GM12878 (cell line): ENCODE measurements around the gene IPP. TPM values are rescaled to one million over a fixed set of nuclear protein-coding genes. Genes with fewer than 3 reads are reported as not detected.

ENCODE experiments used
- ATAC-seq: fragments of 200-7000 bp; cut with Tn5 transposase; 3 replicates; pipeline ENCODE4 v1.9.1; 2020; ENCODE audit warnings: mild to moderate bottlenecking, moderate library complexity
- BruUV-seq: library from RNA; stranded (reverse); fragments of 400-500 nt; replicated peaks from 2 replicates; lab custom pipeline; 2021; lab: Mats Ljungman, UMichigan
- CTCF ChIA-PET: fragments of 300-600 bp; sonication (Branson Sonifier 250); formaldehyde crosslinking; extraction: SDS; loops from one replicate; lab custom pipeline; 2021; ENCODE audit warnings: inconsistent platforms; lab: Yijun Ruan, JAX
- POLR2A ChIA-PET: fragments of 350-600 bp; formaldehyde crosslinking; extraction: SDS; loops from one replicate; lab custom pipeline; 2021; ENCODE audit warnings: inconsistent platforms; lab: Charles Lee
- RAD21 ChIA-PET: fragments of 300-600 bp; sonication (Branson Sonifier 250); formaldehyde crosslinking; loops from one replicate; lab custom pipeline; 2023; ENCODE audit warnings: antibody characterized with exemption; ENCODE audit not compliant: unreplicated experiment; lab: Charles Lee
- SMC1A ChIA-PET: fragments of 300-600 bp; sonication (Branson Sonifier 250); formaldehyde crosslinking; loops from one replicate; lab custom pipeline; 2023; ENCODE audit not compliant: unreplicated experiment, uncharacterized antibody; lab: Charles Lee
- DNase-seq: peaks from one replicate; pipeline ENCODE4 v3.0.0-alpha.2; 2011; ENCODE audit warnings: low read depth, low spot score
- FAIRE-seq: peaks from 3 replicates; lab custom pipeline; 2011; peaks lifted over from hg19 to GRCh38; lab: Jason Lieb, UNC
- H2AFZ ChIP-seq: 2 replicates; pipeline ENCODE4 v1.6.0; 2011; ENCODE audit warnings: low read depth, low read length, control low read depth; ENCODE audit not compliant: control insufficient read depth
- H3K27ac ChIP-seq: 2 replicates; pipeline ENCODE4 v1.5.1; 2011; ENCODE audit warnings: control low read depth; ENCODE audit not compliant: control insufficient read depth, insufficient read depth
- H3K27me3 ChIP-seq, 2 experiments: replicated peaks in 1 of 2; 2 replicates each; pipeline versions ENCODE4 v1.6.0 to v1.6.1; 2011; ENCODE audit warnings: low read length in 1 of 2; ENCODE audit not compliant: control insufficient read depth in 2 of 2, insufficient read depth in 2 of 2
- H3K36me3 ChIP-seq, 2 experiments: 2 replicates each; pipeline ENCODE4 v1.5.1; 2011; ENCODE audit warnings: low read length in 1 of 2; ENCODE audit not compliant: control insufficient read depth in 2 of 2, insufficient read depth in 2 of 2
- H3K4me1 ChIP-seq: 2 replicates; pipeline ENCODE4 v1.6.1; 2011; ENCODE audit warnings: mild to moderate bottlenecking, low read length, moderate library complexity, mixed read lengths; ENCODE audit not compliant: control insufficient read depth, insufficient read depth
- H3K4me2 ChIP-seq: 2 replicates; pipeline ENCODE4 v1.6.0; 2011; ENCODE audit warnings: control low read depth; ENCODE audit not compliant: control insufficient read depth, insufficient read depth
- H3K4me3 ChIP-seq: fragments of 200-600 bp; sonication (generic); 2 replicates; pipeline ENCODE4 v1.5.1; 2016
- H3K79me2 ChIP-seq: 2 replicates; pipeline ENCODE4 v1.6.0; 2011; ENCODE audit warnings: low read length; ENCODE audit not compliant: control insufficient read depth, insufficient read depth
- H3K9ac ChIP-seq: 2 replicates; pipeline ENCODE4 v1.8.0; 2011; ENCODE audit warnings: low read length, control low read depth, mixed read lengths; ENCODE audit not compliant: control insufficient read depth, insufficient read depth
- H3K9me3 ChIP-seq: replicated peaks from 3 replicates; pipeline ENCODE4 v1.5.1; 2011; ENCODE audit warnings: mild to moderate bottlenecking, low read length; ENCODE audit not compliant: control insufficient read depth, insufficient read depth
- H4K20me1 ChIP-seq: 2 replicates; pipeline ENCODE4 v1.6.0; 2011; ENCODE audit not compliant: control insufficient read depth, insufficient read depth
- CHD4 ChIP-seq: fragments of 200-600 bp; sonication (generic); IDR thresholded peaks from 2 replicates; pipeline ENCODE4 v1.6.1; 2016; ENCODE audit warnings: mild to moderate bottlenecking
- FOXM1 ChIP-seq: IDR thresholded peaks from 2 replicates; pipeline ENCODE4 v1.6.1; 2012; ENCODE audit warnings: low read depth, mild to moderate bottlenecking, inconsistent platforms, low read length, moderate library complexity
- KAT2A ChIP-seq: conservative IDR thresholded peaks from 2 replicates; pipeline ENCODE4 v1.6.1; 2011; ENCODE audit warnings: low read depth, low read length; ENCODE audit not compliant: control insufficient read depth
- MEF2A ChIP-seq: IDR thresholded peaks from 2 replicates; pipeline ENCODE4 v1.6.1; 2011; ENCODE audit warnings: low read depth, mild to moderate bottlenecking, low read length, moderate library complexity; ENCODE audit not compliant: insufficient read depth
- ZNF24 ChIP-seq: fragments of 450-650 bp; IDR thresholded peaks from 2 replicates; pipeline ENCODE4 v1.6.1; 2017; ENCODE audit warnings: antibody characterized with exemption, mild to moderate bottlenecking
- WGBS: methylation state at CpG from one replicate; pipeline ENCODE4 v1.1.6; 2016; ENCODE audit warnings: low lambda C conversion rate; ENCODE audit not compliant: insufficient replicate concordance, insufficient coverage; ENCODE audit errors: missing lambda C conversion rate; 5-methylcytosine and 5-hydroxymethylcytosine counted together
- in situ Hi-C: fragments of 300-500 bp; cut with MboI; formaldehyde crosslinking; loops from 9 replicates; pipeline ENCODE4 v1.14.3; 2018; ENCODE audit warnings: mixed read lengths
- intact Hi-C: fragments of 100-400 bp; cut with micrococcal nuclease; formaldehyde crosslinking; loops from one replicate; pipeline ENCODE4 v1.14.2; 2022; ENCODE audit not compliant: unreplicated experiment
- polyA plus RNA-seq, 11 experiments: library from polyadenylated mRNA; depleted of rRNA in 4 of 11; unstranded in 6 of 11; stranded (reverse) in 5 of 11; fragments of >200 nt; fragmentation: Nextera tagmentation in 4 of 11; fragmentation: Illumina TruSeq in 1 of 11; extraction: Ambion mirVana in 4 of 11; extraction: Trizol in 1 of 11; gene quantifications; 1 replicate in 1 of 11; 2 replicates in 10 of 11; pipeline versions ENCODE4 v1.2.1 to v1.2.3, GENCODE V29; 2011 to 2016; ENCODE audit warnings: inconsistent platforms in 2 of 11, missing spikeins in 2 of 11, low read depth in 1 of 11
- total RNA-seq, 4 experiments: library from RNA; depleted of rRNA in 3 of 4; stranded (reverse); fragments of >200 nt in 3 of 4; fragmentation: Illumina TruSeq in 1 of 4; extraction: Trizol in 1 of 4; gene quantifications; 2 replicates each; pipeline versions ENCODE4 v1.2.1 to v1.2.3, GENCODE V29; 2013 to 2021
- TF ChIP-seq, protein P1 (sequence below): fragments of 150-350 bp; IDR thresholded peaks from 2 replicates; pipeline ENCODE4 v1.6.1; 2016; ENCODE audit warnings: low read depth, low read length

IPP gene
- total and polyA plus RNA-seq, 10 of the 15 experiments (the other 5 are each of a cell fraction or from before 2014, with no cell fraction given) = 4.7 to 15.0 (median 10.4) TPM

DNA sequence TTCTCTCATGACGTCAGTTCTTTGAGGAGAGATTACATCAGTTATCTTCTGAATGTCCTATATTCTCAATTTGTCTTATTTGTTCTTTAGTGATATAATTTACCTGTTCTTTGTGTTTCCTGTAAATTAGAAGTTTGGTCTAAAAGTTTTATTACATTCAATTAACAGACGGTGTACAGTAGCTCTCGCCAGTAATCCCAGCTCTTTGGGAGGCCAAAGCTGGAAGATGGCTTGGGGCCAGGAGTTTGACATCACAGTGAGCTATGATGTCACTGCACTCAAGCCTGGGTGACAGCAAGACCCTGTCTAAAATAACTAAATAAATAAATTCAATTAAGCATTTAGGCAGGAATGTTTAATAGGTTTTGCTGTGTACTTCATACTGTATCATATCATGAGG, 25.3 kb upstream of the IPP start:
- no peaks in the 10 kb centered on the region for H3K9me3 ChIP-seq
- no TSS peak for BruUV-seq
- intact Hi-C loops (no loop called here), in situ Hi-C loops (no loop called here)
- CTCF ChIA-PET = interaction anchor here (0.6 kb wide), 1 partner anchor 277 kb away, joined by 3 read pairs; no protein-coding TSS in a partner anchor
- no peak for FAIRE-seq
- no peaks in the 10 kb centered on the region for H4K20me1 ChIP-seq
- H3K27me3 ChIP-seq = no peaks in the 10 kb centered on the region
- H3K36me3 ChIP-seq = no peaks in the 10 kb centered on the region
- RAD21 ChIA-PET = no interaction called here
- no peak overlapping the region for H3K9ac ChIP-seq
- no peak overlapping the region for H2AFZ ChIP-seq
- no peaks in the 10 kb centered on the region for H3K4me1 ChIP-seq
- no peak for TF ChIP-seq FOXM1
- TF ChIP-seq ZNF24 = no peak
- no peak for TF ChIP-seq KAT2A
- no peak for TF ChIP-seq CHD4
- TF ChIP-seq MEF2A = no peak
- TF ChIP-seq, protein P1, sequence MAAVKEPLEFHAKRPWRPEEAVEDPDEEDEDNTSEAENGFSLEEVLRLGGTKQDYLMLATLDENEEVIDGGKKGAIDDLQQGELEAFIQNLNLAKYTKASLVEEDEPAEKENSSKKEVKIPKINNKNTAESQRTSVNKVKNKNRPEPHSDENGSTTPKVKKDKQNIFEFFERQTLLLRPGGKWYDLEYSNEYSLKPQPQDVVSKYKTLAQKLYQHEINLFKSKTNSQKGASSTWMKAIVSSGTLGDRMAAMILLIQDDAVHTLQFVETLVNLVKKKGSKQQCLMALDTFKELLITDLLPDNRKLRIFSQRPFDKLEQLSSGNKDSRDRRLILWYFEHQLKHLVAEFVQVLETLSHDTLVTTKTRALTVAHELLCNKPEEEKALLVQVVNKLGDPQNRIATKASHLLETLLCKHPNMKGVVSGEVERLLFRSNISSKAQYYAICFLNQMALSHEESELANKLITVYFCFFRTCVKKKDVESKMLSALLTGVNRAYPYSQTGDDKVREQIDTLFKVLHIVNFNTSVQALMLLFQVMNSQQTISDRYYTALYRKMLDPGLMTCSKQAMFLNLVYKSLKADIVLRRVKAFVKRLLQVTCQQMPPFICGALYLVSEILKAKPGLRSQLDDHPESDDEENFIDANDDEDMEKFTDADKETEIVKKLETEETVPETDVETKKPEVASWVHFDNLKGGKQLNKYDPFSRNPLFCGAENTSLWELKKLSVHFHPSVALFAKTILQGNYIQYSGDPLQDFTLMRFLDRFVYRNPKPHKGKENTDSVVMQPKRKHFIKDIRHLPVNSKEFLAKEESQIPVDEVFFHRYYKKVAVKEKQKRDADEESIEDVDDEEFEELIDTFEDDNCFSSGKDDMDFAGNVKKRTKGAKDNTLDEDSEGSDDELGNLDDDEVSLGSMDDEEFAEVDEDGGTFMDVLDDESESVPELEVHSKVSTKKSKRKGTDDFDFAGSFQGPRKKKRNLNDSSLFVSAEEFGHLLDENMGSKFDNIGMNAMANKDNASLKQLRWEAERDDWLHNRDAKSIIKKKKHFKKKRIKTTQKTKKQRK = no peak
- no peaks in the 10 kb centered on the region for H3K79me2 ChIP-seq
- no peak overlapping the region for H3K4me3 ChIP-seq
- POLR2A ChIA-PET = interaction anchor here (0.7 kb wide), 1 partner anchor 215 kb away, joined by 4 read pairs; no protein-coding TSS in a partner anchor
- no peak overlapping the region for H3K27ac ChIP-seq
- SMC1A ChIA-PET = interaction anchor here (1.1 kb wide), 1 partner anchor 24 kb away, joined by 3 read pairs; no protein-coding TSS in a partner anchor
- ATAC-seq = no peak
- DNase-seq = no peak
- WGBS = 97% methylated on average over 3 of the region's 3 CpGs
- no peak overlapping the region for H3K4me2 ChIP-seq
